ENCODE results near the gene SRSF3. TPM values are rescaled to one million over a fixed set of nuclear protein-coding genes. Genes with fewer than 3 reads are reported as not detected.

The SRSF3 gene
- total RNA-seq, 4 donors from 2014 or later: 98.8 to 239 (median 179) TPM

GRCh38 chr6:36577301-36577700, 16.9 kb upstream of the SRSF3 start:
- H3K4me3 ChIP-seq: no peak overlapping the region
- TF ChIP-seq CTCF (IDR thresholded peaks at IDR 0.05) (no peak), POLR2A (IDR thresholded peaks at IDR 0.05) (no peak)
- H3K27me3 ChIP-seq: no peaks in the 10 kb centered on the region
- no peaks in the 10 kb centered on the region for H3K9me3 ChIP-seq
- intact Hi-C loops (cut with DNase I; ENCODE audit: low total_unique reads): no loop called here
- no peaks in the 10 kb centered on the region for H3K4me1 ChIP-seq
- no peak for DNase-seq
- no peak overlapping the region for H3K27ac ChIP-seq
- no peaks in the 10 kb centered on the region for H3K36me3 ChIP-seq

DNA sequence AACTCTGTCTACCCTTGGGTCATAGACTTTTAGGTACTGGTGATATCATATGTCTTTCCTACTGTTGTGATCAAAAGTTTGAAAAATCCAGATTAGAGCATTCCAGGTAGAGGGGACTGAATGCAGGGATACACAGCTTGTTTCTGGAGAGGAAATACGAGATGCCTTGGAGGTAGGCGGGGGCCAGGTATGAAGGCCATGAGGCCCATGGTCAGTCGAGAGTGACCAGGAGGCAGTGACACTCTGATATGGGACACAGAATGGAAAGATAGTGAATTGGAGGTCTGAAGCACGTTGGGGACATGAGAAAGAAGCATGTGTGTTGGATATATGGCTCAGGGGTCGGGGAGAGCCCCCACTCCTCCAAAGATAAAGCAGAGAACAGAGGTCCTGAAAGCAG, 16.1 kb upstream of the SRSF3 start:
- H3K36me3 ChIP-seq: no peaks in the 10 kb centered on the region
- no peaks in the 10 kb centered on the region for H3K4me1 ChIP-seq
- intact Hi-C loops (cut with DNase I; ENCODE audit: low total_unique reads): no loop called here
- no peaks in the 10 kb centered on the region for H3K9me3 ChIP-seq
- no peak overlapping the region for H3K27ac ChIP-seq
- H3K27me3 ChIP-seq: no peaks in the 10 kb centered on the region
- no peak for DNase-seq
- H3K4me3 ChIP-seq: no peak overlapping the region
- TF ChIP-seq CTCF (IDR thresholded peaks at IDR 0.05) (no peak), POLR2A (IDR thresholded peaks at IDR 0.05) (no peak)

GRCh38 chr6:36578431-36578830, 15.7 kb upstream of the SRSF3 start:
- TF ChIP-seq CTCF (IDR thresholded peaks at IDR 0.05) (no peak), POLR2A (IDR thresholded peaks at IDR 0.05) (no peak)
- H3K4me3 ChIP-seq: no peak overlapping the region
- H3K36me3 ChIP-seq: no peaks in the 10 kb centered on the region
- intact Hi-C loops (cut with DNase I; ENCODE audit: low total_unique reads): no loop called here
- H3K27me3 ChIP-seq: no peaks in the 10 kb centered on the region
- H3K9me3 ChIP-seq: no peaks in the 10 kb centered on the region
- no peak for DNase-seq
- no peaks in the 10 kb centered on the region for H3K4me1 ChIP-seq
- peak overlapping the region; percentile 61 to 77 for H3K27ac ChIP-seq

GRCh38 chr6:36580184-36580526, 14.0 kb upstream of the SRSF3 start:
- H3K27me3 ChIP-seq: no peaks in the 10 kb centered on the region
- intact Hi-C loops (cut with DNase I; ENCODE audit: low total_unique reads): no loop called here
- no peak for TF ChIP-seq POLR2A (IDR thresholded peaks at IDR 0.05)
- TF ChIP-seq CTCF (IDR thresholded peaks at IDR 0.05): no peak
- no peak overlapping the region for H3K4me3 ChIP-seq
- H3K4me1 ChIP-seq: no peaks in the 10 kb centered on the region
- no peak for DNase-seq
- H3K27ac ChIP-seq: peak overlapping the region; percentile 61 to 77
- H3K36me3 ChIP-seq: no peaks in the 10 kb centered on the region
- H3K9me3 ChIP-seq: no peaks in the 10 kb centered on the region

DNA sequence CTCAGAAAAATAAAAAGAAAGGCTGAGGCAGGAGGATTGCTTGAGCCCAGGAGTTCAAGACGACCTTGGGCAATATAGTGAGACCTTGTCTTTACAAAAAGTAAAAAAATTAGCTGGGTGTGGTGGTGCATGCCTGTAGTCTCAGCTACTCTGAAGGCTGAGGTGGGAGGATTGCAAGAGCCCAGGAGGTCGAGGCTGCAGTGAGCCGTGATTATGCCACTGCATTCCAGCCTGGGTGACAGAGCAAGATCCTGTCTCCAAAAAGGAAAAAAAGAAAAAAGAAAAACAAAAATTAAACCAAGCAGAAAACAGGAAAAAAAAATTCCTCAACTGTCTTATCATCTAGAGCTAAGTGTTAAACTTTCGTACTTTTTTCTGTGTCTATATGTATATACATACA, 12.4 kb upstream of the SRSF3 start:
- no peak overlapping the region for H3K4me3 ChIP-seq
- intact Hi-C loops (cut with DNase I; ENCODE audit: low total_unique reads): no loop called here
- no peaks in the 10 kb centered on the region for H3K36me3 ChIP-seq
- H3K27ac ChIP-seq: no peak overlapping the region
- no peaks in the 10 kb centered on the region for H3K27me3 ChIP-seq
- TF ChIP-seq CTCF (IDR thresholded peaks at IDR 0.05) (no peak), POLR2A (IDR thresholded peaks at IDR 0.05) (no peak)
- H3K9me3 ChIP-seq: no peaks in the 10 kb centered on the region
- no peak for DNase-seq
- H3K4me1 ChIP-seq: no peaks in the 10 kb centered on the region

All from uterus (tissue), 4 donors.